Left cardiac atrium (tissue), 4 donors: ENCODE results near the gene GATAD2B. TPM values are rescaled to one million over a fixed set of nuclear protein-coding genes. Genes with fewer than 3 reads are reported as not detected.

Experiments used
- ATAC-seq, 2 donors: fragments of 200-7000 bp; cut with Tn5 transposase; one replicate each; pipeline ENCODE4 v1.9.1; 2020; ENCODE audit warnings: mild to moderate bottlenecking in 2 of 2, moderate library complexity in 2 of 2
- DNase-seq: peaks from one replicate; pipeline ENCODE4 v3.0.0-alpha.2; 2020
- intact Hi-C, 2 donors: fragments of 100-400 bp; cut with DNase I; formaldehyde crosslinking; loops; one replicate each; pipeline versions ENCODE4 v1.14.1 to v1.15.1; 2022 to 2023
- total RNA-seq, 2 donors: library from RNA; stranded (reverse); fragmentation: NEBNext Ultra II Directional; extraction: Animal tissue kit (Norgen Biotek cat#: 25700); gene quantifications; one replicate each; pipeline ENCODE4 v1.2.1, GENCODE V29; 2021
- donor health status: DM: no; HTN: yes; CAD: no.
- donor health status: DM: no; HTN: yes; CAD: no; lungs with severe emphysema.
- donor health status: DM: yes; HTN: yes; CAD: no.
- donor health status: Dilated cardiomyopathy.

Gene GATAD2B
- total RNA-seq, 2 donors from 2014 or later = 29.0 to 39.5 TPM

DNA sequence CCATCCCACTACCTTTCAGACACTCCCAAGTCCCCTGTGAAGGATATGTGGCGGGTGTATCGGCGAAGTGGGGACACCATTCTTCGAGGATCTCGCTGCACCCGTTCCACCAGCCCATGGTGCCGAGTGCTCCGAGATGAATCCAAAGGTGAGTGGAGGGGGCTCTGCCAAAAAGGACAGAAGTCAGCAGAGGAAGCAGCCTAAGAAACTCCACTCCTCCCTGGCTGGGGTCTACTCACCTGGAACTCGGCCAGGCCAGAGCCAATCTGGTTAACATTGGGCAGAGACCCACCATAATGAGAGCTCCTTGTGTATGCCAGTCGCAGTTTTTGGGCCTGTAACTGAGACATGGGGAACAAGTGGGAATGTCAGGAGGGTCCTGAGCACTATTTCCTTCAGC is 32.1 kb upstream of the GATAD2B start:
- no peak for ATAC-seq
- no peak for DNase-seq
- intact Hi-C loops = no loop called here

DNA sequence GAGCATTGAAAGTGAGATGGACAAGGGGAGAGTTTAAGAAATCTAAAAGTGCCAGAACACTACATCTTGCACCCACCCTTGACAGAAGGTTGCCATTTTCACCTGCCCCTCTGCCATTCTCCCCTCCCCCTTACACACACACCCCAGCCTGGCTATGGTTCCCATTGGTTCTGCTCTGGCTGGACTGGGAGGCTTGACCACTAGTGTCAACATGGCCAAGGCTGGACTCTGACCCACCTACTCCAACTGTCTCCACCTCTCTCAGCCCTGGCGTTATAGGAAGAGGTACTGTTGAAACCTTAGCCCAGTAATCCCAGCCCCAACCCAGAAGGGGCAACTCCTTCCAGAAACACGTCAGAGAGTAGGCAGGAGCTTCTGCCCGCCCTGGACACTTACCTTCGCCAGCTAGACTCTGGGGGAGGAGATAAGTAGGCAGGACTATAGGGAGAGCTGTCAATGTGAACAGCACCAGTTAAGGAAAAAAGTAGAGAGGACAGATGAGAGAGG is 31.1 kb upstream of the GATAD2B start:
- intact Hi-C loops = no loop called here
- DNase-seq (no peak), ATAC-seq (no peak)

DNA sequence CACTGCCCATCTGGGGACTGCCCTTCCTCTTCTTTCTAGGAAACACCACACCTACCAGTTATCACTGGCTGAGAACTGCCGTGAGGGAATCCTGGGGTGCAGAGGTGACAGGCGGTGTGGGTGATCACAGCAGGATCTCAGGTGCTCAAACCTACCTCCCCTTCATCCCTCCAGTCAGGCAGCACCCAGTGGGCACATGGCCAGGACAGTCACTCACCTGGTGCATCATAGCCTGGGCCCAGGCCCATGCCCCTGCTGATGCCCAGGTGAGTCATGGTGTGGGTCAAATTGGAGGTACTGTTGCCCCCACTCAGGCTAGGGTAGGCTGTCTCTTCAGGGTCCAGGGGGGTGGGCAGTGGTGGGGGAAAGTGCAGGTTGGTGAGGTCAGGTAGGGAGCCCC is 29.0 kb upstream of the GATAD2B start:
- ATAC-seq (no peak), DNase-seq (no peak)
- intact Hi-C loops = no loop called here

DNA sequence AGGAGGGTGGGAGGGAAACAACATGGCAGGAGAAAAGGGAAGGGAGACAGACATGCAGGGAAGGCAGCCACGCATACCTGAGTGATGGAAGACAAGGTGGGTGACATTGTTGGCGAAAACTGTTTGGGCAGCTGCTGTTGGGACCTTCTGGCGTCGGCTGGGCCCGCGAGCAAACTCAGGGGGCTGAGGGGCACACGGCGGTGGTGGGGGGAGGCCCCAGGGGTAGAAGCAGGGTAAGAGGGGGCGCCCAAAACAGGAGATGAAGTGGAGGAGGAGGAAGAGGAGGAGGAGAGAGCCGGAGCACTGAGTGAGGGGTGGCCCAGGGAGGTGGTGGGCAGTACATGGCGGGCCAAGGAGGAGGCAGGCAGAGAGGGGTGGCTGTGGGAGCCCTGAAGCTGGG is 28.4 kb upstream of the GATAD2B start:
- intact Hi-C loops = no loop called here
- DNase-seq (no peak), ATAC-seq (no peak)

DNA sequence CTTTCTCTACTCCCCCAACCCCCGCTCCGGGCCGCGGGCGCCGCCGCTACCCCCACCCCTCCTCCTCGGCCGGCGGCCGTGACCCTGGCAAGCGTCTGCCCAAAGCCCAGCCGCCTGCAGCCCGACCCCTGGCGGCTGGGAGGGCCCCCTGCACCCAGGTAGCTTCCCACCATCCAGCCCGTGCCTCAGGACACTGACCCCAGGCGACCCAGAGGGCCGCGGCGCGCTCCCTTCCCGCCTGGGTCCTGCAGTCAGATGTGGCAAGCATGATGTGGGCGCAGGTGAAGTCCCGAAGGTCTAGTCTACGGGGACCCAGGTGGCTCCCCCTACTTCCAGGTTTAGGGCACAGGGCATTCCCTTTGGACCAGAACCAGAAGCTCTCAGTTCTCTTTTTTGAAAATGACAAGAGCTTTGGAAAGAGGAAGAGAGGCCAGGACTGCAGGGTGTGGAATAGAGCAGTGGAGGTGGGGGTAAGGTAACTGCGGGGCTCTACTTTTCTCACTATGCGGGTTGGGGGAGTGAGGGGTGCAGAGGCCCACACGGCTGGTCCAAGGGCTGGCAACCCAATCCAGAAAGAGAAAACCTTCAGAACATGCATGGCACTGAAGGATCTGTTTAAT is 24.0 kb upstream of the GATAD2B start, which contains the start of gene DENND4B:
Gene DENND4B (minus strand): TSS at position 97 of the 620 bp plus-strand sequence. CDS start 2,344 bp downstream, outside the sequence.
- intact Hi-C loops = loop anchor here in 1 of 2 donors (10.0 kb wide), 1 partner anchor 152 kb away; no protein-coding TSS in a partner anchor
- peak; percentile 83 to 89 for ATAC-seq
- peak; percentile 88 for DNase-seq

DNA sequence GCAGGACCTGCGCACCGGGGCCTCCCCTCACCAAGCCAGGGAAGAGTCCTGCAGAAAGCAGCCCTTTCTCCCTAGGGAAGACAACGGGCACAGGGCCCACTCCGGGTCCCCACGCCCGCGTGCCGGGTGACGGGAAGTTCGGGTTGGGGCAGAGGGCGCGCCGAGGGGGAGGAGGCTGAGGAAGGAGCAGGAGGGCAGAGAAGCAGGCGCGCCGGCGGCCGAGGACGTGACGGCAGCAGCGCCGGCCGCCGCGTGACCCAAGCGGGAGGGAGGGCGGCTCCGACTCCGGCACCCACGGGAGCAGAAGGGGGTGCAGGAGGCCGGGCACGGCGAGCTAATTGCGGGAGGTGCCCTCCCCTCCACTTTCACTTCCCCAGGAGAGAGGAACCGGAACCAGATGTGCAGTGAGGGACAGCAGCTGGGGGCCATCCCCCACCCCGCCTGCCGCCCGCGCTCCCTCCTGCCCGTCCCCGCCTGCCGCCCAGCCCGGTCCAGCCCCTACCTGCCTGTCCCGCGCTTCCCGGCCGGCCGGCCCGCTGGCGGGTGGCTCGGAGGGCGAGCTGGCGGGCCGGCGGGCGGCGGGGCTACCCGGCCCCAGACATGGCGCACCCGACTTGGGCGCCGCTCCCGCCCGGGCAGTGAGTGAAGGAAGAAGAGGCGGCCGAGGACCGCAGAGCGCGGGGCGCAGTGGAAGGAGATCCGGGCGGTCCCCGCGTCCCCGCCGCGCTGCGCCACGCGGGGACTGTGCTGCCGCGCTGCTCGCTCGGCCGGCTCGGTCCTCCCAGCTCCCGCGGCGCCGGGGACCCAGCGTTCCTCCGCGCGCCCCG is 23.2 kb upstream of the GATAD2B start:
- DNase-seq (peak; percentile 92), ATAC-seq (peak; percentile 84 to 89)
- intact Hi-C loops = loop anchor here in 1 of 2 donors (10.0 kb wide), 1 partner anchor 151 kb away; no protein-coding TSS in a partner anchor

DNA sequence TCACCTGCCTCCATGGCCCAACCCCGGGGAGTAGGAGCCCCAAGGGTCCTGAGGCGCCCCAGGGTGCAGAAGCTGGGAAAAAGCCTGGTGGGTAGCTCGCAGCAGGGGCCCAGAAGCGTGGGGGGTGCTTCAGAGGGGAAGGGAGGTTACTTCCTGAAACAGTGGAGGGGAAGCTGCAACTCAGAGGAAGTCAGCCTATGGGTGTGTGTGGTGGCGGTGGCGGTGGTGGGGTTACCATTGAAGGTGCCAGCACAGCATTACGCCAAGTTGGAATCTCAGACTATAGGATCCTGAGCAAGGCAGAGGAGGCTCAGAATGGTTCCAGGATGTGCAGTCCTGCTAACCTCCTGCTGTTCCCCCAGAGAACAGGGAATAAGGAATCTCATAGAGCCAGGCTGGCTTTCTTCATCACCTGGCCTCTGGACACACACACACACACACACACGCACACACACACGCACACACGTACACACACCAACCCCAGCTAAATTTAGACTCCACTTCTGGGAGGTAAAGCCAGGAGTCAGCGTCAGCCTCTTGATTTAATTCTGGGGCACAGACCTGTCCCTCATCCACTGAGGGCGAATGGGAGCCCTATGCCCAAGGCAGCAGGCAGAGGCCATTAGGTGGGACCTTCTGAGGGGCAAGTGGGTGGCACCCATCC is 22.5 kb upstream of the GATAD2B start:
- peak; percentile 69 for DNase-seq
- intact Hi-C loops = loop anchor here in 1 of 2 donors (10.0 kb wide), 1 partner anchor 150 kb away; no protein-coding TSS in a partner anchor
- peak; percentile 23 to 45 for ATAC-seq

DNA sequence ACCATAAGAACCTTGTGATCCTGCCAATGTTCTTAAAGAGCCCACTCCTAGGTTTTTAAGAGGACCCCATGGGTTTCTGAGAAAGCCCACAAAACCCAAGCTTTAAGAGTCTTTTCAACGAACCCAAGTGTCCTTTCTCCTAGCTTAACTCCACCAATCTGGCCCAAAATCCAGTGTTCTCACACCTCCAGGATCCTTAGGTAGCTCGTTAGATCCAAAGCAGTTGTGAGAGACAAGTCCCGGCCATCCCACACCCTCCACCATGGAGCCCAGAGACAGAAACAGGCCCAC is 22.0 kb upstream of the GATAD2B start:
- intact Hi-C loops = loop anchor here in 1 of 2 donors (10.0 kb wide), 1 partner anchor 150 kb away; no protein-coding TSS in a partner anchor
- DNase-seq (no peak), ATAC-seq (no peak)

DNA sequence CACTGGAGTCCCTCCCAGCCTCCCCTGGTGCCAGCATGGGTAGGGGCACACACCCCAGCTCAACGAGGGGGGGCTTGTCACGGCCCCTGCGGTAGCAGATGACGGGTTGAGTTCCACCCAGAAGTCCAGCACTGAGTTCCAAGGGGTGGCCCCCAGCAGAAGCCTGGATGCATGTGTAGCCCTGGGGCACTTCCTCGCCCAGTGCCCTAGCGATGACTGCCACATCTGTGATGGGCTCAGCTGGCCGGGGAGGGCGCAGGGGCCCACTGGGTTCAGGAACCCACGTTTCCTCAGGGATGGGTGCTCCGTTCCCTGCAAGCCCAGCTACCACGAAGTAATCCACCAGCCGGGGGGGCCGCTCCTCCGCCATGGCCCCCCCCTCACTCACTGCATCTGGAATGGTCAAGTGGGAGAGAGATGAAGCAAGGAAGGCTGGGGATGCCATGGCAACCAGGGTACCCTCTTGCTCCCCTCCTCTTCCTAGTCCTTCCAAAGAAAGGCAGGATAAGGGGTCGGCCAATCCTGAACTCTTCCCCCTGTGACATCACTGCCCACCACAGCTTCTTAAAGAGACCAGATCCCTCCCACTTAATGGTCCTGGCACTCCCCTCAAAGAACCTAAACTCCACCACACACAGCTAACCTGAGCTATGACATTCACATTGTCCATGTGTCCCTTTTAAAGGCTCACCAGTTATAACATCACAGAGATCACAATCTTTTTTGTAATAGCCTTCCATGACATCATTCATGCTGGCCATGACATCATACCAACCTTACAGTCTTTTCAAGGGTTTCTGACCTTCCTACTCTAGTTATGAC is 21.4 kb upstream of the GATAD2B start:
- ATAC-seq (no peak), DNase-seq (no peak)

DNA sequence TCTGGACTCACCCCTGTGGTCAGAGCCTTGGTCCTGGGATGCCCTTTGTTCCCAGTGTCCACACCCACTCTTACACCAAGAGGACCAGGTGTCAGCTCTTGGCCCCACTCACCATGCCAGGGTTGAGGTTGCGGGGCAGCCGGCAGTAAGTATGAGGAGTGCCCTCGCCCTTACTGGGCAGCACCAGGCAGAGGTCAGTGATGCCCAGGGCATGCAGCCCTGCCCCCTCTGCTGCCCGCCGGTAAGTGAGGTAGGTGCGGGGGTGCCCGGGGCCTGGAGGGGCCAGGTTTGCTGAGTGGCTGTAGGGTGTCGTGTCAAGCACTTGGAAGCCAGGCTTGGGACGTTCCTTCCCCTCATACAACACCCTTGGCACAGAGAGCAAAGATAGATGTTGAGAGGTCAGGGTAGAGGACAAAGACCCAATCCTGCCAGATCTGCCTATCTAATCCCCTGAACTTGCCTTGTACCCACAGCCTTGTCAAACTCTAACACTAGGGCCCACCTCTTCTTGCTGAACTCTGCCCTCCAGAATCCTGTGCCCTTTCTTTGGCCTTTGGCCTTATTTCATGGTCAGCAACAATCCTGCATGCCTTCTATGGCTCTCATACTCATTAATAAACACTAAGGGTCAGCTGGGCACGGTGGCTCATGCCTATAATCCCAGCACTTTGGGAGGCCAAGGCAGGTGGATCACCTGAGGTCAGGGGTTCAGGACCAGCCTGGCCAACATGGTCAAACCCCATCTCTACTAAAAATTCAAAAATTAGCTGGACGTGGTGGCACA is 20.2 kb upstream of the GATAD2B start:
- intact Hi-C loops = loop anchor here in 1 of 2 donors (10.0 kb wide), 1 partner anchor 148 kb away; no protein-coding TSS in a partner anchor
- ATAC-seq (no peak), DNase-seq (no peak)

More for the DNA sequence above, 21.4 kb upstream of the GATAD2B start:
- intact Hi-C loops = loop anchor here in 1 of 2 donors (10.0 kb wide), 1 partner anchor 149 kb away; no protein-coding TSS in a partner anchor

DNA sequence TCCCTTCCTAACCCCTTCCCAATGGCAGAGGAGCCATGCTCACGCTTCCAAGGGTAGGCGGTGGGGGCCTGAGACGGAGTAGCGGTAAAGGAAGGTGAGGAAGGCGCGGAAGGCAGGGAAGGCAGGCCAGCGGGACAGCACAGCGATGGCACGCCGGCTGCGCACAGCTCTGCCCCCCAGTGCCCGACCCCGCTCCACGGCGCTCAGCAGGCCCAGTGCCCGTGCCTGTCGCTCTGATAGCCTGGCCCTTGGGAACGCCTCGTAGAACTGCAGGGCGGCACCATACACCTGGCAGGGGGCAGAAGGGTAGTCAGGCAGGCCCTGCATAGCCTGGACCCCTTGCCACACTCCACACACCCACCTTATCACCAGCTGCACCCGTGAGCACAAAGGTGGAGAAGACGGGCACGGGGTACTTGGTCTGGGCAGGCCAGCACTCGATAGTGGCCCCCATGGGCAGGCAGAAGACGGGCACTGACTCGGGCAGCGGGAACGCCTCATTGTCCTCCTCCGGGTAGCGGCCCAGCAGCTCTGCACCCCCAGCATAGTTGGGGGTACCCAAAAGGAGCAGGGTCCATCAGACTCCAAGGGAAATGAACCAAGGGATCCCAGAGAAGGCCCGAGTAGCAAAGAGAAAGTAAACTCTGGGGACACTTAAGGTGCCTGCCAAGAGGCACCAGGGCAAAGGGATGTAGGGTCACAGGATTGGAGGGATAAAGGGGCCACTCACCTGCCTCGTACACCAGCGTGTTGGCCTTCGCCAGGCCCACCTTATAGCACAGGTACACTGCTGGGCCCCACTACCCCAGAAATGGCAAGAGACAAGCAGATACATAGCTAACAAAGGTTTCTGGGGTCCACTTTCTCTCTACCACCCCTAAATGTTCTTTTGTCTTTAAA is 19.3 kb upstream of the GATAD2B start:
- ATAC-seq (no peak), DNase-seq (no peak)
- intact Hi-C loops = loop anchor here in 1 of 2 donors (10.0 kb wide), 1 partner anchor 147 kb away; no protein-coding TSS in a partner anchor

DNA sequence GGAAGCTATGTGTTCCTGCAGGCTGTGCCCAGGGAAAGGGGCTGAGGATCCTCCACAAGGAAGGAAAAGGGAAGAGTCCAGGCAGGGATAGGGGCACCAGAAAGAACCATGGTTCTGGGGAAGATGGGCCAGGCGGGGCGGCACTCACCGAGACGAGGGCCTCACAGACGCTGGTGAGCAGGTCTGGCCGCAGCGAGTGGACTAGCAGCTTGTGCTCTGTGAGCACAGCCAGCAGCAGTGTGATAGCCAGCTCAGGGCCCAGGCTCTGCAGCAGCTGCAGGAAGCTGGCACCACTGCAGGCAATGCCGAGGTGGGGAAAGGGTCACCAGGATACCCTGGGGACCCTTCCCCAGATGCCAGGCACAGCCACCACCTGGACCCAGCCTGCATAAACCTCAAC is 18.0 kb upstream of the GATAD2B start:
- no peak for ATAC-seq
- intact Hi-C loops = loop anchor here in 1 of 2 donors (10.0 kb wide), 1 partner anchor 146 kb away; no protein-coding TSS in a partner anchor
- DNase-seq = no peak

DNA sequence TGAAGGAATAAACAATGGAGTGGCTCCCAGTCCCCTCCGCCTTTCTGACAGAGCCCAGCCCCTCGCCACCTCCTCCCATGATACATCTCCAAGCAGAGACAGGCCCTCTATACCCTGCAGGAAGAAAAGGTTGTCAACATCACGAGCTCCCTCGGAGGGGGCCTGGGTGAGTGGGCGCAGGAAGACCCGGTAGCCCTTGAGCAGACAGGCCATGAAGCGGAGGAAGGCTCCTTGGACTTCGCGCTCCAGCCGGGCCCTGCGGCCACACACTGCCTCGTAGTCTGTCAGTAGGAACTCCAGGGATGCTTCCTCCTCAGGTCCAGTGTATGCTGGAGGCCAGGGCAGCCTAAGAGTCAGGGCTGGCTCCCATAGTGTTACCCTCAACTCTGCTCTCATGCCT is 16.7 kb upstream of the GATAD2B start:
- DNase-seq = no peak

DNA sequence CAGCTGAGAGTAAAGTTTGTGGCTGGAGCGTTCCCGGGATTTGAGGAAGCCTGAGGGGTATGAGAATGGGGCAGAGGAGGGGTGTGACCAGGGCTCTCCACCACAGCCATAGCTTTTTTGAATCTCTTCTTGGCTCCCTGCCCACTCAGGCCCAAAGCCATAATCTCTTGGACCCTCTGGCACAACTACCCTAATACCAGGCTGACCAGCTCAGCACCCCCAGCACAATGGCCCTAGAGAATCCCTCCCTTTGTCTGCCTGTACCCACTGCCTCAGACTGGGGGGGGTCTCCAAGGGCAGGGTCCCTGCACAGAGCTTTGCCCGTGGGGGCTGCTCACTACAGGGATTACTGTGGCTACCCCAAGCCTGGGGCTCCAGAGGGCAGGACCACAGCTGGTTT is 16.2 kb upstream of the GATAD2B start:
- no peak for DNase-seq
- ATAC-seq = no peak
- intact Hi-C loops = no loop called here

More for the DNA sequence above, 16.7 kb upstream of the GATAD2B start:
- ATAC-seq = no peak
- intact Hi-C loops = no loop called here

DNA sequence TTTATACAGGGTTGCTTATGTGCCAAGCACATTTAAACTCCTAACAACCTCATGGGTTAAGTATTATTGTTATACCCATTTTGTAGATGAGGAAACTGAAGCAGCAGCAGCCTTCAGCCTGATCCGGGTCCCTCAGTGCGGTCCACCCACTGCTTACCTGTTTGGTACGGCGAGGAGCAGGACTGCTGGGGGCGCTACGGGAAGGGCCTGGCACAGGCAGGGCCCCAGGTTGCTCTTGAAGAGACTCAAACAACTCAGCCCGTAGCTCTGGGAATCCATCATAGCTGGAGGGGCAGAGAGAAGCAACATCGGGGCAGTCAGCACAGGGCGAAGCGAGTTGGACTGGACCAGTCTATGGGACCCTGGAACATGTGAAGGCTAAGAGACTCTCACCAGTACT is 14.6 kb upstream of the GATAD2B start:
- no peak for ATAC-seq
- intact Hi-C loops = no loop called here
- DNase-seq = no peak

DNA sequence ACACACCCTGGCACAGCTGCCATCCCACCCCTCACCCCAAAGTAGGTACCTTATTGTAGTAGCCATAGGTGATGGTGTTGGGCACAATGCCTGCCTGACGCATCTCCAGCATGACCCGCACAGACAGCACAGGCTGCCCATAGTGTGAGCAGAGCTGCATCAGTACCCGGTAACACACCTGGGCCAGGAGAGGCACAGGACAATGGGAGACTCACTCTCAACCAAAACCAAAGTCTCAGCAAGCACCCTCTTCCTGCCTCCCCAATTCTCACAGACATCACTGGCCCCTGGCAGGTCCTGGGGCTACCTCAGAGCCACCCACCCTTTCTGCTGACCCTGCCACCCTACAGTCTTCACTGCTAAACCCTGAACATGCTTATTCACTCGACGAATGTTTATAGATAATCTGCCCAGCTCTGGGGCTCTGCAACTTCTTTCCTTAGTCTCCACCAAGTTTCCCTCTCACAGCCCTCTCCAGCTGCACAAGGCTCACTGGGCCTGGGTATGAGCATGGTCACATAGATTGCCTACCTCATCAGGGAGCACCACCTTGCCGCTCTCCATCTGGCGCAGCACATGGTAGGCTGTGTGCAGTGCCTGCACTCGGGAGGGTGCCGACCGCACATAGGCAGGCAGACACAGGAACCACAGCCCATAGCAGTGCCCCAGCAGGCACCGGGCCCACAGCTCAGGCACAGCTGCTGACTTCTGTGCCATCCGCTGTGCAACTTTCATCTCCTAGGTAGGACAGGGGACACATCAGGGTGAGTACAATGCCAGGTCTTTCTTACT is 13.4 kb upstream of the GATAD2B start:
- intact Hi-C loops = no loop called here
- DNase-seq = no peak
- ATAC-seq = no peak
